Measurements from ENCODE around the gene MRTFB.

Gene MRTFB

GRCh38 chr16:14302031-14302398 lies 230.9 kb downstream of the MRTFB start:
- TF ChIP-seq, protein P1, sequence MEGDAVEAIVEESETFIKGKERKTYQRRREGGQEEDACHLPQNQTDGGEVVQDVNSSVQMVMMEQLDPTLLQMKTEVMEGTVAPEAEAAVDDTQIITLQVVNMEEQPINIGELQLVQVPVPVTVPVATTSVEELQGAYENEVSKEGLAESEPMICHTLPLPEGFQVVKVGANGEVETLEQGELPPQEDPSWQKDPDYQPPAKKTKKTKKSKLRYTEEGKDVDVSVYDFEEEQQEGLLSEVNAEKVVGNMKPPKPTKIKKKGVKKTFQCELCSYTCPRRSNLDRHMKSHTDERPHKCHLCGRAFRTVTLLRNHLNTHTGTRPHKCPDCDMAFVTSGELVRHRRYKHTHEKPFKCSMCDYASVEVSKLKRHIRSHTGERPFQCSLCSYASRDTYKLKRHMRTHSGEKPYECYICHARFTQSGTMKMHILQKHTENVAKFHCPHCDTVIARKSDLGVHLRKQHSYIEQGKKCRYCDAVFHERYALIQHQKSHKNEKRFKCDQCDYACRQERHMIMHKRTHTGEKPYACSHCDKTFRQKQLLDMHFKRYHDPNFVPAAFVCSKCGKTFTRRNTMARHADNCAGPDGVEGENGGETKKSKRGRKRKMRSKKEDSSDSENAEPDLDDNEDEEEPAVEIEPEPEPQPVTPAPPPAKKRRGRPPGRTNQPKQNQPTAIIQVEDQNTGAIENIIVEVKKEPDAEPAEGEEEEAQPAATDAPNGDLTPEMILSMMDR (IDR thresholded peaks at IDR 0.05; ENCODE audit: insufficient read depth, missing control alignments): no peak
- DNase-seq (ENCODE audit: insufficient read length, low spot score) (peak; percentile 59), FAIRE-seq (no peak)

GRCh38 chr16:14302399-14303181 lies 231.5 kb downstream of the MRTFB start:
- DNase-seq (ENCODE audit: insufficient read length, low spot score): peak; percentile 56
- TF ChIP-seq, protein P1 (IDR thresholded peaks at IDR 0.05; ENCODE audit: insufficient read depth, missing control alignments): no peak
- no peak for FAIRE-seq

GRCh38 chr16:14303182-14303618 lies 232.1 kb downstream of the MRTFB start:
- DNase-seq (ENCODE audit: insufficient read length, low spot score) (no peak), FAIRE-seq (no peak)

DNA sequence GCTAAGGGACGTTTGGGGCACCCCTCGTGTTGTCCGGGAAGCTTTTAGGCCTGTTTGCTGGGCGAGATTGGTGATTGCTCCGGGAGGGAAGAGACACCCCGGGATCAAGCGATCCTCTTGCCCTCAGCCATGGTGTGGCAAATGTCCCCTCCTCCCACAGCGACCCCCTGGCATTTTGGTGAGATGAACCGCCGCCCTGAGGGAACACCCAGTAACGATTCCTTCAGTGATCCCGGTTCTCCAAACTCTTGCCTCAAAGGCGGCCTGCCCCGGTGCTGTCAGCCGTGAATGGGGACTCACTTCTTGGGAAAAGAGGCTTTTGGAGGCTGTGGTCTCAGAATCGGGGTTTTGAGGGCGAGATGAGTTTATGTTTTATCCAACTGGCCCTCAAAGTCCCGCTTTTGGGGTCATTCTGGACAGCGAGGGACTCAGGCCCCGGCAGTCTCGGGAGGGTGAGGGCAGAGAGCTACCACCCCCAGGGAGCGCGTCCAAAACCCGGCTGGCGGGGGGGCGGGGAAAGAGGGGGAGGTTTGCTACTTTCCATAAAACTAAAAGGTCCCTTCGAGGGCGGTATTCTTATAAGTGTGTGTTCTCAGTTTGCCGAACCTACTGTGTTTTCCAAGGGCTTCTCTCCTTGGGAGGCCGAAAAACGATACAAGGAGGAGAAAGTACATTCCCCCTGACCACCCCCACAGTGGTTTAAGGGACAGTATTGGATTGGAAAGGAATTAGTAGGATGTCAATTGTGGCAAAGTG lies 232.7 kb downstream of the MRTFB start:
- no peak for DNase-seq (ENCODE audit: insufficient read length, low spot score)

More at GRCh38 chr16:14303182-14303618, 232.1 kb downstream of the MRTFB start:
- TF ChIP-seq, protein P1 (IDR thresholded peaks at IDR 0.05; ENCODE audit: insufficient read depth, missing control alignments): no peak

GRCh38 chr16:14304891-14305460 lies 233.9 kb downstream of the MRTFB start:
- DNase-seq (ENCODE audit: insufficient read length, low spot score): no peak
- TF ChIP-seq, protein P1 (IDR thresholded peaks at IDR 0.05; ENCODE audit: insufficient read depth, missing control alignments): no peak
- FAIRE-seq: no peak

More for the DNA sequence above, 232.7 kb downstream of the MRTFB start:
- TF ChIP-seq, protein P1 (IDR thresholded peaks at IDR 0.05; ENCODE audit: insufficient read depth, missing control alignments): no peak
- no peak for FAIRE-seq

DNA sequence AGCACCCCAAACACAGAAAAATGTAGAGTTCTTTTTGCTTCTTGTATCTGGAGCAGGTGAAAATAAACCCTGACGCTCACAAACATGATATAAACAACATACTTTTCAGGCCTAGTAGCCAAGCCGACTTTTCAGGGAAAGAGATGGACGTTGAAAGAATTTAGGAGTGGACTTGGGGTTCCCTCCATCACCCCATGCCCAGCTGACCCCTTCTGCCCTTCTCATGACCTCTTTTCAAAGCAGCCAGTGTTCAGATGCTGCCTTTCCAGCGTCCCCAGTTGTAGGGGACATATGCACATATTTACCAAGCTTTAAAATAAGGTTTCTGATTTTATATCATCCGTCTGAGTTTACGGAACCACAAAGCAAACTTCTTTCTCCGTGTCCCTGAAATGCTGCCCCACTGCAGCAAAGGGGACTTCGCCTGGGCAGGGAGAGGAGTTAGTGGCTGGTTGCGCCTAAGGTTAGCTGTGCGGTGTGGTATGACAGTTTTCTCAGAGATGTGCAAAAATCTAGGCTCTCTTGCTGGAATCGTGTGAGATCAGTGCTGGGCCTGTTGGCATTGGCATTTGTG lies 235.5 kb downstream of the MRTFB start:
- TF ChIP-seq, protein P1 (IDR thresholded peaks at IDR 0.05; ENCODE audit: insufficient read depth, missing control alignments): no peak
- no peak for FAIRE-seq

More for the DNA sequence above, 235.5 kb downstream of the MRTFB start:
- DNase-seq (ENCODE audit: insufficient read length, low spot score): no peak

Data from D721Med (cell line).